T-helper 9 cell (primary cell): ENCODE data around the gene SLC5A6.

Experiments
- DNase-seq: peaks from one replicate; pipeline ENCODE4 v3.0.0-alpha.2; 2020

SLC5A6 gene

GRCh38 chr2:27170581-27171337 is 41.3 kb downstream of the SLC5A6 start:
- no peak for DNase-seq

DNA sequence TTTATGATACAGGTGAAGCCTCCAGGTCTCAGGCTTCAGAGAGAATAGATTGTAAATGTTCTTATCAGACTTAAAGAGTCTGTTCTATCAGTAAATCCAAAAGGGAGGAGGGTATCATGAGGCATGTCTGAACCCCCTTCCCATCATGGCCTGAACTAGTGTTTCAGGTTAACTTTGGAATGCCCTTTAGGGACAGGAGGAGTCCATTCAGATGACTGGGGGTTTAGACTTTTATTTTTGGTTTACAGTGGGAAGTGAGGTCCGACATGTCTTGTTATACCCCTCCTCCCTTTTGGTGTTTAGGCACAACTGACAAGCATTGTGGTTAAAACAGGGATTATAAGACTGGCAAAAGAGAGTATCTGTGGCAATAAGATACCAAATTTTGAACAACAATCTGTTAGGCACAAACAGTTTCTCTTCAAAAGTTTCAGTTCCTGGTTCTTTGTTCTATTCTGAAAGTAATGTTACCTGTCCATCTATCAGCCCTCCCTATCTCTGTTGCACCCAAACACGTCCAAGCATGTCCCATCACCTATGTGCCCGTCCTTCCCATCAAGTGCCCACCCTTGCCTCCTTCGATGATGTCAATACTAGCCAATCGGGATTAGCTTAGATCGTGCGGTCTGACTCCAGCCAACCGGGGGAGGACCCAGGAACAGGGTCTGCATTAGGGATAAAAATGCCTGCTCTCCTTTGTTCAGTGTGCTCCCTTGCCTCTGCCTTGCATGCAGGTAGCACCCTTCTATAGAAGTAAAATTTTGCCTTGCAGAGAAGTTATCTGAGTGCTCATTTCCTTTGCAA is 46.9 kb downstream of the SLC5A6 start:
- no peak for DNase-seq

DNA sequence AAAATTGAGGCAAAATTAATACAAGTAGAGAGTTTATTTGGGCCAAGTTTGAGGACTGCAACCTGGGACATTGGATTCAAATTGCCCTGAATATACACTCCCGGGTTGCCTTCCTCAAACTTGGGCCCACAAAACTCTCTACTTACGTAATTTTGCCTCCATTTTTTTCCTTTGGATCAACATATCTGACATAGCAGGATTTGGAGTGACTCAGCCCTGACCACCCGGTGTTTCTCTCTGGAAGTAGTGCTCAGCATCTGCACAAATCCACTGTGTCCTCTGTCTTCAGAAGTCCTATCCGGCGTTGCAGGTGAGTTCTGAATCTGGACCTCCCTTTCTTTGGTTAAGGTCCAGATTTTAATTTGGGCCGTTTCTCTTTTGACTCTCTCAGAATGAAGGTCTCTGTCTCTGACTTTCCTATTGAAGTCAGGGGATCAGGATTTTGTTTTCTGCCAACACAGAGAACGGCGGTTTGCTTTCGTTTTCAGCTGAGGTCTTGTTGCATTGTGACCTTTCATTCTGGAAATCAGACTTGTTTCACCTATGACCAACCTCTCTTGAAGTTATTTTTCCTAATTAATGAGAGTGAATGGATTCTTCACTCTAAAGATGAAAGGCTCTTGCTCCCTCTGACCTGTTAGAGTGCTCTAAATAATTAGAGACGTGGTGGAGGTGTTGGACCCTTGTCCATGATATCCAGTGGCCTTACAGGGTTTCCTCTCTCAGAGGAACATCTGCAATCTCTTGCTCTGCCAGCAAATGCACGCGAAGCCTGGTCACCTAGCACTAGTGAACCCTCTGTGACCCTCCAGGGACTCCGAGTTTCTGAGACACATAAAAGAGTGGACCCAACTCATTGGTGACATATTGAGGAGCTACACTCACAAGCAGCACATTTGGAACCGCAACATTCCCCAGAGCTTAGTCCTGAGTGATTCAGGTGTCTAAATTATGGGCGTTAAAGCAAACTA is 49.6 kb downstream of the SLC5A6 start:
- no peak for DNase-seq

GRCh38 chr2:27160191-27160590 is 51.9 kb downstream of the SLC5A6 start:
- no peak for DNase-seq

DNA sequence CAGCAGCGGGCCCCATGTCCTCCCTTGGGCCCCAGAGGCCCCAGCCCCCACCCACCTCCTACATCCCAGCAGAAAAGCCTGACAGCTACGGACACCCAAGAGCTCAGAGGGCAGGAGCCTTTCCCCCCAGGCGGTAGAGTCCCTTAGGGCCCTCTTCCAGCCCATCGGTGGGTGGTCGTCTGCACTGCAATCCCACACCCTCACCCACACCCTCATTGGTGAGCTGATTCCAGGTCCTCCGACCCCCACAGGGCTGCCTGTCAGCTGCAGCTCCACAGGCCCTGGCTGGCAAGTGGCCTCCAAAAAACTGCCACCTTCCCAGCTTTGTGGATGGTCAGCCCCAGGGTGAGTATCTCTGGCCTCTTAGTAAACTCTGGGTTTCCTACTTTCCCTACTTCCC is 52.8 kb downstream of the SLC5A6 start:
- no peak for DNase-seq

- no peak for DNase-seq
Observed at GRCh38 chr2:27158468-27158867, 53.6 kb downstream of the SLC5A6 start.

GRCh38 chr2:27155069-27155520 is 57.0 kb downstream of the SLC5A6 start:
- DNase-seq = no peak

DNA sequence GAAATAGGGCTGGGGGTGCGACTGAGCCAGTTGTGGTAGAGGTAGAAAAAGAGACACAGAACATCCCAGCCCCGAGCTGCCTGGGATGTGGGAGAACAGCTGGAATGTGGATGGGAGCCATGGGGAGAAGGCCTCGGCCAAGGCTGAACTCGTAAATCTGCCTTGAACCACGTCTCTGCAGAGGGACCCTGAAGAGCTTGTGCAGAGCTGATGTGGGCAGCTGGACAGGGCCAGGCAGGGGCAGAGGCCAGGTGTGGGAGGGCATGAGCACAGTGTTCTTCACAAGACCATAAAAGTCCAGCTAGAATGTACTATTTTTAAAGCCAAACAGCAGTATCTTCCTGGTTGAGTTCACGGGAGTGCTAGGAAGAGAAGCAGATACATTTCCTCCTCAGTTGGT is 57.6 kb downstream of the SLC5A6 start:
- DNase-seq = no peak

DNA sequence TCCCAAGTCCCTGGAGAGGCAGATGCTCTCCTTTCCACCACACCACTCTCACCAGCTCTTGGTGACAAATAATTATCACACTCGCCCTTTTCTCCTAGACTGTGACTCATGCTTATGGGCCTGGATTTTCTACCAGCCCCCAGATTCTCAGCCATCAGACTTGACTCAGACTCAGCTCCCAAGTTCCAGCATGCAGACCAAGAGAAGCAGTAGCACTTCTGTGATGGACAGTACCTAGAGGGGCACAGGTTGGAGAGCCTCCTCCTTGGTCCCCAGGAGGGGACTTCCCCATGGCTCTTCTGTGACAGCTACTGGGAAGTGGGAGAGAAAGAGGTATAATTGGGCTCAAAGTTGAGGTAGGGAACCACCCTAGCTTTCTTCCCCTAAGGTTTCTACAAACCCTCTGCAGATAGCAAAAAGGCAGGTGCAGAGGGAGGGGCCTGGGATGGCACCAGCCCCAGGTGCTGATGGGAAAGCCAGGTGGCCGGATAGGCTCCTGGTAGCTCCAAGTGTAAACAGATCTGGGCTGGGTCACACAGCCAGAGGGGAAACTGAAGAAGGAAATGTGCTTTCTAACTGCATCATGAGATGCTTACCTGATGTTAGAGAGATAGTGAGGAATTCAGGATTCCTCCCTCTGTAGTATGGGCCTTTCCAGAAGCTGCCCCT is 59.1 kb downstream of the SLC5A6 start:
- DNase-seq = no peak

- no peak for DNase-seq
Observed at GRCh38 chr2:27152102-27152795, 59.8 kb downstream of the SLC5A6 start.

GRCh38 chr2:27150639-27151230 is 61.3 kb downstream of the SLC5A6 start:
- no peak for DNase-seq
